ENCODE results near the gene PRDM11.

GRCh38 chr11:45254070-45254469, 107.6 kb downstream of the PRDM11 start:
- TF ChIP-seq CTCF (IDR thresholded peaks at IDR 0.05 in 2 of 3, conservative IDR thresholded peaks at IDR 0.05 in 1 of 3; ENCODE audit: control insufficient read depth in 2 of 3, extremely low read depth in 1 of 3, insufficient read depth in 1 of 3, low read depth in 3 of 3, low read length in 3 of 3) = no peak
- TF ChIP-seq, protein P1, sequence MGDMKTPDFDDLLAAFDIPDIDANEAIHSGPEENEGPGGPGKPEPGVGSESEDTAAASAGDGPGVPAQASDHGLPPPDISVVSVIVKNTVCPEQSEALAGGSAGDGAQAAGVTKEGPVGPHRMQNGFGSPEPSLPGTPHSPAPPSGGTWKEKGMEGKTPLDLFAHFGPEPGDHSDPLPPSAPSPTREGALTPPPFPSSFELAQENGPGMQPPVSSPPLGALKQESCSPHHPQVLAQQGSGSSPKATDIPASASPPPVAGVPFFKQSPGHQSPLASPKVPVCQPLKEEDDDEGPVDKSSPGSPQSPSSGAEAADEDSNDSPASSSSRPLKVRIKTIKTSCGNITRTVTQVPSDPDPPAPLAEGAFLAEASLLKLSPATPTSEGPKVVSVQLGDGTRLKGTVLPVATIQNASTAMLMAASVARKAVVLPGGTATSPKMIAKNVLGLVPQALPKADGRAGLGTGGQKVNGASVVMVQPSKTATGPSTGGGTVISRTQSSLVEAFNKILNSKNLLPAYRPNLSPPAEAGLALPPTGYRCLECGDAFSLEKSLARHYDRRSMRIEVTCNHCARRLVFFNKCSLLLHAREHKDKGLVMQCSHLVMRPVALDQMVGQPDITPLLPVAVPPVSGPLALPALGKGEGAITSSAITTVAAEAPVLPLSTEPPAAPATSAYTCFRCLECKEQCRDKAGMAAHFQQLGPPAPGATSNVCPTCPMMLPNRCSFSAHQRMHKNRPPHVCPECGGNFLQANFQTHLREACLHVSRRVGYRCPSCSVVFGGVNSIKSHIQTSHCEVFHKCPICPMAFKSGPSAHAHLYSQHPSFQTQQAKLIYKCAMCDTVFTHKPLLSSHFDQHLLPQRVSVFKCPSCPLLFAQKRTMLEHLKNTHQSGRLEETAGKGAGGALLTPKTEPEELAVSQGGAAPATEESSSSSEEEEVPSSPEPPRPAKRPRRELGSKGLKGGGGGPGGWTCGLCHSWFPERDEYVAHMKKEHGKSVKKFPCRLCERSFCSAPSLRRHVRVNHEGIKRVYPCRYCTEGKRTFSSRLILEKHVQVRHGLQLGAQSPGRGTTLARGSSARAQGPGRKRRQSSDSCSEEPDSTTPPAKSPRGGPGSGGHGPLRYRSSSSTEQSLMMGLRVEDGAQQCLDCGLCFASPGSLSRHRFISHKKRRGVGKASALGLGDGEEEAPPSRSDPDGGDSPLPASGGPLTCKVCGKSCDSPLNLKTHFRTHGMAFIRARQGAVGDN (IDR thresholded peaks at IDR 0.05) = no peak
- TF ChIP-seq, protein P2, sequence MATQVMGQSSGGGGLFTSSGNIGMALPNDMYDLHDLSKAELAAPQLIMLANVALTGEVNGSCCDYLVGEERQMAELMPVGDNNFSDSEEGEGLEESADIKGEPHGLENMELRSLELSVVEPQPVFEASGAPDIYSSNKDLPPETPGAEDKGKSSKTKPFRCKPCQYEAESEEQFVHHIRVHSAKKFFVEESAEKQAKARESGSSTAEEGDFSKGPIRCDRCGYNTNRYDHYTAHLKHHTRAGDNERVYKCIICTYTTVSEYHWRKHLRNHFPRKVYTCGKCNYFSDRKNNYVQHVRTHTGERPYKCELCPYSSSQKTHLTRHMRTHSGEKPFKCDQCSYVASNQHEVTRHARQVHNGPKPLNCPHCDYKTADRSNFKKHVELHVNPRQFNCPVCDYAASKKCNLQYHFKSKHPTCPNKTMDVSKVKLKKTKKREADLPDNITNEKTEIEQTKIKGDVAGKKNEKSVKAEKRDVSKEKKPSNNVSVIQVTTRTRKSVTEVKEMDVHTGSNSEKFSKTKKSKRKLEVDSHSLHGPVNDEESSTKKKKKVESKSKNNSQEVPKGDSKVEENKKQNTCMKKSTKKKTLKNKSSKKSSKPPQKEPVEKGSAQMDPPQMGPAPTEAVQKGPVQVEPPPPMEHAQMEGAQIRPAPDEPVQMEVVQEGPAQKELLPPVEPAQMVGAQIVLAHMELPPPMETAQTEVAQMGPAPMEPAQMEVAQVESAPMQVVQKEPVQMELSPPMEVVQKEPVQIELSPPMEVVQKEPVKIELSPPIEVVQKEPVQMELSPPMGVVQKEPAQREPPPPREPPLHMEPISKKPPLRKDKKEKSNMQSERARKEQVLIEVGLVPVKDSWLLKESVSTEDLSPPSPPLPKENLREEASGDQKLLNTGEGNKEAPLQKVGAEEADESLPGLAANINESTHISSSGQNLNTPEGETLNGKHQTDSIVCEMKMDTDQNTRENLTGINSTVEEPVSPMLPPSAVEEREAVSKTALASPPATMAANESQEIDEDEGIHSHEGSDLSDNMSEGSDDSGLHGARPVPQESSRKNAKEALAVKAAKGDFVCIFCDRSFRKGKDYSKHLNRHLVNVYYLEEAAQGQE (IDR thresholded peaks at IDR 0.05; ENCODE audit: low read depth, low read length) = no peak
- TF ChIP-seq EP300 (IDR thresholded peaks at IDR 0.05; ENCODE audit: borderline replicate concordance in 1 of 2, control insufficient read depth in 1 of 2, low read depth in 2 of 2, low read length in 2 of 2) = no peak
- no peak for TF ChIP-seq POLR2A (IDR thresholded peaks at IDR 0.05; ENCODE audit: low read depth, low read length)
